SKM-1 (cell line): ENCODE results near the gene COL11A2.
A peak's percentile ranks its signal among the peaks of the same experiment; 100 is the strongest.

Experiments
- DNase-seq: peaks from one replicate; lab custom pipeline; 2025; ENCODE audit not compliant: unreplicated experiment; lab: John Stamatoyannopoulos, UW

COL11A2 gene

DNA sequence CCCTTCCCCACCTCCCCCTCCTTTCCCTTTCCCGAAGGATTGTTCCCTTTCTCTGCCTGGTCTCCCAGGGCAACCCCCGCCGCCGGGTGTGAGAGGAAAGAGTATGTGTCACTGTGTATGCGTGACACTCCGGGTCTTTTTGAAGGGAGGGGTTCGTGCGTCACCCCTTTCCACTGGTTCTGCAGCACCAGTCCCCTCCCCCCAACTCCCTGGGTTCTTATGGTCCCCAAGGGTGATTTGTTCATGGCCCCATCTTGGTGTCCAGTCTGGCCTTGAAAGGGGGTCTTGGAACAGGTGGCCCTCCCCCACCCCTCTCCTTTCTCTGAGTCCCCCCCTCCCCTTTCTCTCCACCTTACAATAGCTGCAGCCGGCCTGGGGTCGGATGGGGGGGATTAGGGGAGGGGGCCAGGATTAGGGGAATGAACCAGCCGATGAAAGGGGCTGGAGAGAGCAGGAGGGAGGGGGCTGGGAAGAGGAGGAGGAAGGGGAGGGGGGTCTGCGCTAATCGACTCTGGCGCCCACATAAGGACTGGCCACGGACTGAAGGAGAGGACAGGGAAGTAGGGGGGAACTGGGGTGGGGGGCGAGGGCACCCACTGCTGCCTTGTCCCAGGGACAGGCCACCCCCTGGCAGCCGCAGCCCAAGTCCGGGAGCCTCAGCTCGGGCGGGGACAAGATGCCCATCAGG, 14.7 kb upstream of the COL11A2 start:
- no peak for DNase-seq

DNA sequence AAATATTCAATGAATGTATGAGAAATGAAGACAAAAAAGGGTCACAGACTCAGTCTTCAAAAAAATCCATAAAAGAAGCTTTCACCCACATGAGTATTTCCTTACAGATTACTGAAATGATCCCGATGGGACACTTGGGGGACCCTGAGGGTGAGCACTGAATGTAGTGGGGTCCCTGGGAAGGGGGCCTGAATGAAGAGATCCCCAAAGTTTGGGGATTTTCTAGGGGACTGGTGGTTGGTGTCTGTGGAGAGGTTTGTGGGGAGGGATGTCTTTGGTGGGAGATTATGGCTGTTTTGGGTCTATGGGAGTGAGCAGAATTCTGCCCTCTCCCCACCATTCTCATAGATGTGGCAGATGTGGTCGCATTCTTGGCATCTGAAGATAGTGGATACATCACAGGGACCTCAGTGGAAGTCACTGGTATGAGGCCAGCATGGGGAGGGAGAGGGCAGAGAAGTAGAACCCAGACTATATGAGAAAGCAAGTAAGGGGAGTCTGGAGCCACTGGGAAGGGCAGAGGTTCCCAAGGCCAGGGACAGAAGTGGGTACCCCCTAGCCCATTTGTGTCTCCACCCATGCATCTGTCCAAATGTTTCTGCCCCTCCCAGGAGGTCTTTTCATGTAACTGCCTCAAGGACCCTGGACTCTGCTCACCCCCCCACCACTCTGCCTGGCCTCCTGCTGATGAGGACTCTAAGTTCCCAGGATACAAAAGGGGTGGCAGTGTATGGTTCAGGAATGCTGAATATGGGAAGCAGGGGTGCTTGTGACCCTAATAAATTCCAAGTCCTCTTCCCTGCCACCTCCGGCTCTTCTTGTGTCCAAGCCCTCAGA, 14.0 kb upstream of the COL11A2 start:
- no peak for DNase-seq

- no peak for DNase-seq
These were observed 13.1 kb upstream of the COL11A2 start for GRCh38 chr6:33205191-33206026.

- peak; percentile 62 for DNase-seq
These were observed 12.3 kb upstream of the COL11A2 start, which contains the start of gene HSD17B8 for GRCh38 chr6:33204415-33205190. TSS of gene HSD17B8 (plus strand) at chr6:33204655. CDS start at chr6:33204669, 14 bp downstream.

DNA sequence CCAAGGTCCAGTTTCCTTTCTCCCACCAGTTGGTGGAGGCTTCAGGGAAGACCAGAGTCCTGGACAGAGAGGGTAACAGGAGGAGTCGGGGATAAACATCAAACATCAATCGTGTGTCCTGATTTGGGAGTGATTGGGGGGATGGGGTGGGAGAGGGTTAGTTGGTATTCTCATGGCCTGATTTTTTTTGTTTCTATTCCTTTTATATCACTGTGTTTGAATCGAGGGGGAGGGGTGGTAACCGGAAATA, 11.8 kb upstream of the COL11A2 start:
- no peak for DNase-seq

DNA sequence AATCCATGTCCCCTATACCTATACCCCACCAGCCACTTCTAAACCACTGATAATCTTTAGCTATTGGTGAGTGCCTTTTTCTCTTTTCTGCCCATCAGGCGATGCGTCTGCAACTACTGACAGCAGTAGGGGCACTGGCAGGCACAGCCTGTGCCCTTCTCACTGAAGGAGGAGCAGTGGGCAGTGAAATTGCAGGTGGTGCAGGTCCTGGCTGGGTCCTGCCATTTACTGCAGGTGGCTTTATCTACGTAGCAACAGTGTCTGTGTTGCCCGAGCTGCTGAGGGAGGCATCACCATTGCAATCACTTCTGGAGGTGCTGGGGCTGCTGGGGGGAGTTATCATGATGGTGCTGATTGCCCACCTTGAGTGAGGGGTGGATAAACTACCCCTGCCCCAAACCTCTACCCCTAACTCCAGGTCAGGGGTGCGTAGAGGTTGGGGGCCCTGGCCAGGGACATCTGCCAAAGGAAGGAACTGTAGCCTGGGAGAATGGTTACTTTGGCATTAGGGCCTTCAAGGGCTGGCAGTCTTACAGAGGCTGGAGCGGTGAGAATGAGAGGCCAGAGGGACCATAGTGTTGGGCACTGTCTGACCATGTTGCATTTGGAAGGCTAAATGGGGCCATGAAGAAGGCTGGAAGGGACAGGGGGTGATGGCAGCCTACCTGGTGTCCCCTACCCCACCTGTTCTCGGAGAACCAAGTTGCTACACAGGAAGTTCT, 11.3 kb upstream of the COL11A2 start:
- no peak for DNase-seq

GRCh38 chr6:33202799-33203198, 10.5 kb upstream of the COL11A2 start:
- no peak for DNase-seq

- no peak for DNase-seq
These were observed 9.7 kb upstream of the COL11A2 start for GRCh38 chr6:33201935-33202334.

DNA sequence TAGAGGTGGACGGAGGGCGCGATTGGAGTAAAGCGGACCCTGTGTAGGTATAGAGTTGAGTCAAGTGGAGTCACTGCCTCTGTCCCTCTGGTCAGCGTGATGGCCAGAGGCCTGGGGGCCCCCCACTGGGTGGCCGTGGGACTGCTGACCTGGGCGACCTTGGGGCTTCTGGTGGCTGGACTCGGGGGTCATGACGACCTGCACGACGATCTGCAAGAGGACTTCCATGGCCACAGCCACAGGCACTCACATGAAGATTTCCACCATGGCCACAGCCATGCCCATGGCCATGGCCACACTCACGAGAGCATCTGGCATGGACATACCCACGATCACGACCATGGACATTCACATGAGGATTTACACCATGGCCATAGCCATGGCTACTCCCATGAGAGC, 8.9 kb upstream of the COL11A2 start:
- DNase-seq, result no peak

DNA sequence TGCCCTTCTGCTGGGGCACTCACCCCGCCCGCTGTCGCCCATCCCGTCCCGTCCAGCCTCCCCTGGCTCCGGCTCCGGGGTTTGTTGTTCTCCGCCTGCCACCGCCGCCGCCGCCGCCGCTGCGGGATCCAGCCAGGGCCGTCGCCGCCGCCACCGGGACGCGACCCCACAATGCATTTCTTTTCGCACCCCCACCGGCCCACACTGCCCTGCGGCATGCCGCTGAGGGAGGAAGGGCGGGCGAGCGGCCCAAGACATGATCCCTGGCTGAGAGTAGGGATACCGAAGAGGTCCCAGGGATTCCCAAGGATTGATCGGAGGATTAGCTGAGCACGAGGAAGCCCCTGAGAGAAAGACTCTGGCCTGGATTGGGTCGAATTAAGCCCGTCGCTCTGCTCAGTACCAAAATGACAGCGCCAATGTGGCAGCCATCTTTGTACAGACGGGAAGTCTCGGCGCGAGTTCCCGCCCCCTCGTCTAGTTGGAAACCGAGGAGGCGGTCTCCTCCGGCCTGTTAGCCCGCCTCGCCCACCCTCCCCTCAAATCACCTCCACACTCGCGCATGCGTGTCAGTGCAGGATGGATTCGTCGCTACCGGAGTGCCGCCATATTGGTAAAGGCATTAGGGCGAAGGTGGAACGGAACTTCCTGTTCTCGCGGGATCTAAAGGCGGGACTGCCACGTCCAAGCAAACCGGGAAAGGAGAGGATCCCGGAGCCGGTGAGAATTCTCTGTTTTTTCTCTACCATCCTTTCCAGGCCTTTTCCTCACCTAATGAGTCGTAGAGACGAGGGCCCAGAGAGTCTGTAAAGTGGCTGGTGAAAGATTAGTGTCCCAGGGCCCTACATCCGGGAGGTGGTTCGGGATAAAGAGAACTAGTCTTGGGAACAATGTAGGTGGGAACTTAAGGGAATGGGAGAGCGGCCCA, 8.2 kb upstream of the COL11A2 start, which contains the start of the genes RXRB and SLC39A7:
Gene RXRB (minus strand): TSS at position 447 of the 928 bp plus-strand sequence. CDS start 189 bp downstream, at position 258.
Gene SLC39A7 (plus strand): TSS at position 649 of the 928 bp plus-strand sequence. CDS start 379 bp downstream, outside the sequence.
- peak; percentile 87 for DNase-seq

DNA sequence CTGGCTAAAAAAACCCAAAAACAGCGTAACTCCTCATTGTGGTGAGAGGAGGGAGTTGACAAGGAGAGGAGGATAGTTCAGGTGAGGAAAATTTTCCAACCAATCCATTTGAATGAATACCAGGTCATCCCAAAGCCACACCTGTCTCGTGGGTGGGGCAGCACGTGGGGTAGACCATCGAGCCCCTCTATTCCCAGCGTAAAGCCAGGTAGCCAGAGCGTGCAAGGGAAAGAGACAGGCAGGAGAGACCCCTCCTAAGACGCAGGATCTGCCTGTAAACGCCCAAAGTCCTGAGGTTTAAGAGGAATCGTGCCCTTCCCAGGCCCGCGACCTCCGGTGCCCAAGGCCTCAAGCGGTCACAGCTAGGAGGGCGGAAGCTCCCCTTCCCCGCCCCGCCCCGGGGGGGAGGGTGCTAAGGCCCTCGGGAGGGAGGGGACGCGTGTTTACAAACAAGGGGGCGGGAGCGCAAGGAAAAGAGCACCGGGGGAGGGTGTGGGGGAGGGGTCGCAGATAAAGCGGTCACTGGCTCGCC, 7.5 kb upstream of the COL11A2 start:
- DNase-seq, result peak; percentile 48

DNA sequence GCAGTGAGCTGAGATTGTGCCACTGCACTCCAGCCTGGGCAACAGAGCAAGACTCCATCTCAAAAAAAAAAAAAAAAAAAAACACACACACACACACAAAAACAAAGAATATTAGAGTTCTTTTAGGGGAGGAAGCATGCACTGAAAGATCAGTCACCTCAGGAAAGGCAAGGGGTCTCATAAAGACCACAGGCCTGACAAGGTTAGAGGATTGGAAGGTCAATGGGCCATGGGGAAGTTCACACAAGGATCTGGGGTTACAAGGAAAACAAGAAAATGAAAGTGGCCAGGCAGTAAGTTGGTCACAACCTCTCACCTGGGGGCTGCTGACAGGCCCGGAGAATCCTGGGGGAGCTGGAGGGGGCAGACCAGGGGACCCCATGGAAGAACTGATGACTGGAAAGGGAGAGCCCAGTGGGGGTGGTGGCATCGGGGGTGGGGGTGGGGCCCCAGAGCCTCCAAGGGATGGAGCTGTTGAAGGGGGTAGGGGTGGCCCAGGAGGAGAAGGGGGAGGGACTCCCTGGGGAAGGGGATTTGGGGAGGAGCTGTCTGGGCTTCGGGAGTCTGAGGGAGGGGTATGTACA, 6.7 kb upstream of the COL11A2 start:
- no peak for DNase-seq

- no peak for DNase-seq
These were observed 6.0 kb upstream of the COL11A2 start for GRCh38 chr6:33198159-33198852.

- DNase-seq, result peak; percentile 28
These were observed 5.3 kb upstream of the COL11A2 start for GRCh38 chr6:33197431-33198048.

- no peak for DNase-seq
These were observed 3.3 kb upstream of the COL11A2 start for GRCh38 chr6:33195304-33196165.

- no peak for DNase-seq
These were observed 2.2 kb upstream of the COL11A2 start for GRCh38 chr6:33194431-33194979.
